ENCODE data around the gene LRRC45.

GRCh38 chr17:82029990-82030469, 6.9 kb downstream of the LRRC45 start:
- TF ChIP-seq CTCF (IDR thresholded peaks at IDR 0.05) (no peak), POLR2A (IDR thresholded peaks at IDR 0.05) (no peak)

Data from adrenal gland (tissue), 5 donors.